Tibial nerve (tissue), 4 donors: Measurements from ENCODE around the gene KLC3. TPM values are rescaled to one million over a fixed set of nuclear protein-coding genes. Genes with fewer than 3 reads are reported as not detected.

Experiments used
- DNase-seq, 2 donors: peaks; one replicate each; pipeline ENCODE4 v3.0.0-alpha.2; 2019; ENCODE audit warnings: low spot score in 2 of 2
- H3K27ac ChIP-seq, 4 donors: fragments of 200-600 bp; sonication (generic) in 3 of 4; one replicate each; pipeline ENCODE4 v1.5.1; 2017 to 2019; ENCODE audit warnings: mild to moderate bottlenecking in 1 of 4
- H3K27me3 ChIP-seq, 2 donors: fragments of 200-600 bp; sonication (generic) in 1 of 2; one replicate each; pipeline versions ENCODE4 v1.5.1 to v1.6.0; 2017 to 2019
- H3K36me3 ChIP-seq, 3 donors: fragments of 200-600 bp; sonication (generic); one replicate each; pipeline ENCODE4 v1.5.1; 2018 to 2019
- H3K4me1 ChIP-seq, 4 donors: fragments of 200-600 bp; sonication (generic) in 3 of 4; one replicate each; pipeline ENCODE4 v1.5.1; 2017 to 2019
- H3K4me3 ChIP-seq, 4 donors: fragments of 200-600 bp; sonication (generic) in 3 of 4; one replicate each; pipeline ENCODE4 v1.5.1; 2017 to 2019; ENCODE audit warnings: mild to moderate bottlenecking in 1 of 4, moderate library complexity in 1 of 4
- H3K9me3 ChIP-seq, 4 donors: fragments of 200-600 bp; sonication (generic) in 3 of 4; one replicate each; pipeline ENCODE4 v1.5.1; 2017 to 2019
- EP300 ChIP-seq, 2 donors: sonication (generic); formaldehyde crosslinking; IDR thresholded peaks; one replicate each; pipeline ENCODE4 v1.6.1; 2017; ENCODE audit warnings: antibody characterized with exemption in 2 of 2, mild to moderate bottlenecking in 1 of 2
- POLR2A ChIP-seq, 2 donors: fragments of 450-650 bp; IDR thresholded peaks; one replicate each; pipeline ENCODE4 v1.6.1; 2017; ENCODE audit warnings: antibody characterized with exemption in 2 of 2, mild to moderate bottlenecking in 2 of 2, moderate library complexity in 2 of 2
- WGBS, 2 donors: methylation state at CpG; one replicate each; pipeline ENCODE4 v1.1.5; 2018; 5-methylcytosine and 5-hydroxymethylcytosine counted together
- total RNA-seq, 4 donors: library from RNA; depleted of rRNA; stranded (reverse); fragments of >200 nt; gene quantifications; one replicate each; pipeline ENCODE4 v1.1.0, GENCODE V29; 2016
- TF ChIP-seq, protein P1 (sequence below), 5 experiments: fragments of 200-600 bp in 3 of 5; fragments of 450-650 bp in 2 of 5; sonication (generic) in 3 of 5; IDR thresholded peaks; one replicate each; pipeline ENCODE4 v1.5.1; 2016 to 2019; ENCODE audit warnings: antibody characterized with exemption in 5 of 5, mild to moderate bottlenecking in 3 of 5, moderate library complexity in 2 of 5

Gene KLC3
- total RNA-seq, 4 donors from 2014 or later: not detected

DNA sequence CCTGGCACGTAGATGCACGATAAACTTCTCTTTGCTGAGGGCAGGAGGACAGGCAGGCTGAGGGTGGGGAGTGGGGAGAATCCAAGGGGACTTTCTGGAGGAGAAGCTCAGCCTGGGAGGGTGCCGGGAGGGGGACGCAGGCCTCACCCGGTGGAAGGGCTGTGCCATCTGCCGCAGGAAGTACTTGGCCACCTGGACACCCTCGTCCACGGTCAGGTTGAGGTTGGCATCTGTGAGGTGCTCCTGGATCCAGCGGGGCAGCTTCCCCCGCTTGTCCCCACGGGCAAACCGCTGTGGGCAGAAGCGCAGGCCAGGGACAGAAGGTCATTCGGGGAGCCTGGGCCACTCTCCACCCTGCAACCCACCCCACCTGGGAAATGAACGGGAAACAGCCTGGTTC lies 11.5 kb downstream of the KLC3 start:
- no peak for DNase-seq
- H3K36me3 ChIP-seq: peaks cover 0 to 69% (median 5%) of the 10 kb centered on the region in 3 donors
- WGBS, 2 donors: 91 to 95% methylated on average over 6 to 15 of the region's 15 CpGs

DNA sequence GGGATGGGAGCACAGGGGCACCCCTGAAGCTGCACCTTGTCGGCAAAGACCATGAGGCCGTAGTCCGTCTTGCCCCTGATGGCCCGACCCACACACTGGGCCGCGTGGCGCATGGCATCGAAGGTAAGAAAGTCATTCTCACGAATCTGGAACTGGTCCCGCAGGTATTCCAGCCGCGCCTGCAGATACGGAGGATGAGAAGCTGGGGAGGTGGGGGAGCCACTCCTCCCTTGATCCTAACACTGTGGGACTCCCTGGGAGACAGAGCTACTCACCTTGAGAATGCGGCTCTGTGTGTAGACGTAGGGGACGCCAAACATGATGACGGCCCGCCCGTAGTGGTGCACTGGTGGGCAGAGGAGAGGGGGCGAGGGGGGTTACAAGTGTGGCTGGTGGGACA lies 11.9 kb downstream of the KLC3 start:
- TF ChIP-seq POLR2A (IDR thresholded peaks at IDR 0.05): no peak
- TF ChIP-seq EP300 (IDR thresholded peaks at IDR 0.05): no peak
- TF ChIP-seq, protein P1, sequence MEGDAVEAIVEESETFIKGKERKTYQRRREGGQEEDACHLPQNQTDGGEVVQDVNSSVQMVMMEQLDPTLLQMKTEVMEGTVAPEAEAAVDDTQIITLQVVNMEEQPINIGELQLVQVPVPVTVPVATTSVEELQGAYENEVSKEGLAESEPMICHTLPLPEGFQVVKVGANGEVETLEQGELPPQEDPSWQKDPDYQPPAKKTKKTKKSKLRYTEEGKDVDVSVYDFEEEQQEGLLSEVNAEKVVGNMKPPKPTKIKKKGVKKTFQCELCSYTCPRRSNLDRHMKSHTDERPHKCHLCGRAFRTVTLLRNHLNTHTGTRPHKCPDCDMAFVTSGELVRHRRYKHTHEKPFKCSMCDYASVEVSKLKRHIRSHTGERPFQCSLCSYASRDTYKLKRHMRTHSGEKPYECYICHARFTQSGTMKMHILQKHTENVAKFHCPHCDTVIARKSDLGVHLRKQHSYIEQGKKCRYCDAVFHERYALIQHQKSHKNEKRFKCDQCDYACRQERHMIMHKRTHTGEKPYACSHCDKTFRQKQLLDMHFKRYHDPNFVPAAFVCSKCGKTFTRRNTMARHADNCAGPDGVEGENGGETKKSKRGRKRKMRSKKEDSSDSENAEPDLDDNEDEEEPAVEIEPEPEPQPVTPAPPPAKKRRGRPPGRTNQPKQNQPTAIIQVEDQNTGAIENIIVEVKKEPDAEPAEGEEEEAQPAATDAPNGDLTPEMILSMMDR (IDR thresholded peaks at IDR 0.05): no peak
- H3K4me3 ChIP-seq: no peak overlapping the region
- no peaks in the 10 kb centered on the region for H3K9me3 ChIP-seq
- no peak for DNase-seq
- no peaks in the 10 kb centered on the region for H3K4me1 ChIP-seq
- peaks cover 0 to 73% (median 5%) of the 10 kb centered on the region in 3 donors for H3K36me3 ChIP-seq
- peaks cover 0 to 6% of the 10 kb centered on the region in 2 donors for H3K27me3 ChIP-seq
- no peak overlapping the region for H3K27ac ChIP-seq
- WGBS, 2 donors: 90 to 91% methylated on average over 15 to 17 of the region's 20 CpGs

More for the DNA sequence above, 11.5 kb downstream of the KLC3 start:
- no peaks in the 10 kb centered on the region for H3K4me1 ChIP-seq
- H3K4me3 ChIP-seq: no peak overlapping the region
- no peaks in the 10 kb centered on the region for H3K9me3 ChIP-seq
- H3K27me3 ChIP-seq: peaks cover 0 to 10% of the 10 kb centered on the region in 2 donors
- H3K27ac ChIP-seq: no peak overlapping the region
- TF ChIP-seq POLR2A (IDR thresholded peaks at IDR 0.05): no peak
- no peak for TF ChIP-seq EP300 (IDR thresholded peaks at IDR 0.05)
- TF ChIP-seq, protein P1 (IDR thresholded peaks at IDR 0.05): no peak

DNA sequence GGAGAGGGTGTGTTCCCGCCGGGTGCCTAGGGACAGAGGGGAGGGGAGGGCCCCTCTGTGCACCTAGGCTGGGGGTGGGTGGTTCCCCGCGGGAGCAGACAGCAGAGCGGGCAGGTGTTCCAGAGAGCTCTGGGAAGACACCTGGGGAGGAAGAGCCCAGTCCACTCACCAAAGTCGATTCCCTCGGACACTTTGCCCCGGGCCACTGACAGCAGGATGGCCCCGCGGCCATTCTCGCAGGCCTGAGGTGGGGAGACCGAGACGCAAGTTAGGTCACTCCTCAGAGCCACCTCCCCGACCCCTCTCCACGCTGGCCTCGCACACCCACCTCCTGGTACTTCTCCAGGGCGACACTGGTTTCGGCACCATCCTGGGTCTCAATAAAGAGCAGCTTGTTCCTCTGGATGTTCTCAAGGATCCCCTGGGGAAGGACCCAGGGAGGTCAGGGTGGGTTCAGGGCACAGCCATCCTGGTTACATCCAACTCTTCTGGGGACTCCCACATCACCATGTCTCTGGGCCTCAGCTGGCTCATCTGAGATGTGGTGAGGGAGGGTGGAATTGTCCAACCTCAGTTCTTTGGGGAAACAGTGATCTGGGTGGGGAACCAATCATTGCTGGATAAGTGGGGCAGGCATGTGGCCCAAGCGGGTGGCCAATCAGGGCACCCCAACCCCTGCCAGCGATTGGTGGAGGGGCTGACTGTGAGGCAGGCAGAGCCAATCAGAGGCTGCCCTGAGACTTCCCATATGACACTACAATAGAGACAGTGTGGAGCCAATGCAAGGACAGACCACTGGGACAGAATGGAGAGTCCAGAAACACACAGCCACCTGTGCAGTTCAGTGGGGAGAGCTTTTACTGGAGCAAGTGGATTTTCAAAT lies 12.6 kb downstream of the KLC3 start:
- H3K27ac ChIP-seq: no peak overlapping the region
- H3K4me1 ChIP-seq: no peaks in the 10 kb centered on the region
- no peaks in the 10 kb centered on the region for H3K9me3 ChIP-seq
- DNase-seq: no peak
- TF ChIP-seq POLR2A (IDR thresholded peaks at IDR 0.05) (no peak), EP300 (IDR thresholded peaks at IDR 0.05) (no peak)
- TF ChIP-seq, protein P1 (IDR thresholded peaks at IDR 0.05): no peak
- 87 to 89% methylated on average over 17 to 19 of the region's 20 CpGs for WGBS, 2 donors
- peaks cover 0 to 80% (median 5%) of the 10 kb centered on the region in 3 donors for H3K36me3 ChIP-seq
- H3K4me3 ChIP-seq: no peak overlapping the region
- no peaks in the 10 kb centered on the region for H3K27me3 ChIP-seq

DNA sequence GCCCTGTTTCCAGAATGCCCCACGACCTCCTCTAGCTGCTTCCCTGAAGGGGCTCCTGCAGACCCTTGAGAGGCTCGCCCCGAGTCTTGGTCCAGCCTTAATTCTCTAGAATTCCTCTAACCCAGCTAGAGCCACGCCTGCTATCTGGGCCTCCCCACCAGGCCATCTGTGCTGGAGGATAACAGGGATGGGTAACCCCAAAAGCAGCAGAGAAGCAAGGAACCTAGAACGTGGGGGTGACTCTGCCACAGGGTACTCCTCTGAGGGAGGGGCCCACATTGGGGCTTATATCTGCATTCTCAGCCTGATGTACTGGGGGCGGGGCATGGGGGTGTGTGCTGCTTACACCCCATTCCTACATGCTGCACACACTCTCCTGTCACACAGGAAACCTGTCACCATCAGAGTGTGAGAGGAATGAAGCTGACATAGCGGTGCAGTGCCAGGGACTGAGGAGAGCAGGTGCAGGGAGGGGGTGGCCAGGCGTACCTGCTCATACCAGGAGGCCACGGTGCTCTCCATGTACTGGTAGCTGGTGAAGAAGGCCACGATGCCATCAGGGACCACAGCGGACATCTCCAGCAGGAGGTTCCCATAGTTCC lies 13.8 kb downstream of the KLC3 start:
- Histone ChIP-seq H3K27ac (no peak overlapping the region), H3K9me3 (no peaks in the 10 kb centered on the region), H3K4me3 (no peak overlapping the region), H3K4me1 (no peaks in the 10 kb centered on the region), H3K27me3 (no peaks in the 10 kb centered on the region), H3K36me3 (peaks cover 0 to 91% (median 5%) of the 10 kb centered on the region in 3 donors)
- TF ChIP-seq EP300 (IDR thresholded peaks at IDR 0.05) (no peak), POLR2A (IDR thresholded peaks at IDR 0.05) (no peak)
- TF ChIP-seq, protein P1 (IDR thresholded peaks at IDR 0.05): no peak
- 89 to 90% methylated on average over 9 to 11 of the region's 11 CpGs for WGBS, 2 donors
- no peak for DNase-seq

DNA sequence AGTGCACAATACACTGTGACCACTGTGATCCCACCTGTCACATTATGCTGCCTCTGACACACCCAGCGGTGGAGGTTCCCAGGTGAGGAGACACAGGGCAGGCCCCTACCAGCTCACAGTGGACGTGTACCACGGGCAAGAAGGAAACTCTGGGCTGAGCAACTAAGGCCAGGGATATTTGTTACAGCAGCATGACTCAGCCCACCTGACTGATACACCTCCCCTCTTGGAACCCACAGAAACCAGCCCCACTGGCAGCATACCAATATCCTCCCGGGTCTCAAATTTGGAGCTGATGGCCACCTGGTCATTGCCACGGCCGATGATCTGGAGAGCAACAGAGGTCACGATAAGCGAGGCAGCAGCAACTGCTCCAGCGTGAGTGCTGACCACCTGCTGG lies 14.9 kb downstream of the KLC3 start:
- Histone ChIP-seq H3K4me3 (no peak overlapping the region), H3K27ac (no peak overlapping the region), H3K4me1 (no peaks in the 10 kb centered on the region), H3K9me3 (no peaks in the 10 kb centered on the region), H3K36me3 (peaks cover 0 to 96% (median 5%) of the 10 kb centered on the region in 3 donors), H3K27me3 (no peaks in the 10 kb centered on the region)
- TF ChIP-seq POLR2A (IDR thresholded peaks at IDR 0.05) (no peak), EP300 (IDR thresholded peaks at IDR 0.05) (no peak)
- TF ChIP-seq, protein P1 (IDR thresholded peaks at IDR 0.05): no peak
- DNase-seq: no peak
- WGBS, 2 donors: 92 to 95% methylated on average over 9 of the region's 9 CpGs
